Measurements from ENCODE around the gene TMEM74B.

DNA sequence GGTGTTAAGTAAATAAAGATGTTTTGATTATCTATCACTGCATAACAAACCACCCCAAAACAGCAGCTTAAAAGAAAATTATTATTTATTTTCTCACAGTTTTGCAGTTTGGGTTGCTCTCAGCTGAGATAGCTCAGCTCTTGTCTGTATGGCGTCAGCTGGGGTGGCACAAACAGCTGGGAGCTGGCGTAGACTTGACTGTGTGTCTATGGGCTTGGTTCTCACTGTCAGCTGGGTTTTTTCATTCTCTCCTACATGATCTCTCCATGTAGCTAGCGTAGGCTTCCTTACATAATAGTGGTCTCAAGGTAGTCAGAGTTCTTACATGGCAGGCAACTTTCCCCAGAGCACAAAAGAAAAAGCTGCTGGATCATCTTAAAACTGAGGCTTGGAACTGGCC lies 6.5 kb upstream of the TMEM74B start:
- TF ChIP-seq, protein P1, sequence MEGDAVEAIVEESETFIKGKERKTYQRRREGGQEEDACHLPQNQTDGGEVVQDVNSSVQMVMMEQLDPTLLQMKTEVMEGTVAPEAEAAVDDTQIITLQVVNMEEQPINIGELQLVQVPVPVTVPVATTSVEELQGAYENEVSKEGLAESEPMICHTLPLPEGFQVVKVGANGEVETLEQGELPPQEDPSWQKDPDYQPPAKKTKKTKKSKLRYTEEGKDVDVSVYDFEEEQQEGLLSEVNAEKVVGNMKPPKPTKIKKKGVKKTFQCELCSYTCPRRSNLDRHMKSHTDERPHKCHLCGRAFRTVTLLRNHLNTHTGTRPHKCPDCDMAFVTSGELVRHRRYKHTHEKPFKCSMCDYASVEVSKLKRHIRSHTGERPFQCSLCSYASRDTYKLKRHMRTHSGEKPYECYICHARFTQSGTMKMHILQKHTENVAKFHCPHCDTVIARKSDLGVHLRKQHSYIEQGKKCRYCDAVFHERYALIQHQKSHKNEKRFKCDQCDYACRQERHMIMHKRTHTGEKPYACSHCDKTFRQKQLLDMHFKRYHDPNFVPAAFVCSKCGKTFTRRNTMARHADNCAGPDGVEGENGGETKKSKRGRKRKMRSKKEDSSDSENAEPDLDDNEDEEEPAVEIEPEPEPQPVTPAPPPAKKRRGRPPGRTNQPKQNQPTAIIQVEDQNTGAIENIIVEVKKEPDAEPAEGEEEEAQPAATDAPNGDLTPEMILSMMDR (IDR thresholded peaks at IDR 0.05), result no peak
- no peak for TF ChIP-seq POLR2A (IDR thresholded peaks at IDR 0.05)
